Measurements from ENCODE around the gene ZNF618.

Gene ZNF618

GRCh38 chr9:113934167-113934828 is 58.2 kb downstream of the ZNF618 start:
- no peak for DNase-seq (ENCODE audit: low read depth, low spot score)

GRCh38 chr9:113934829-113935676 is 58.9 kb downstream of the ZNF618 start:
- DNase-seq (ENCODE audit: low read depth, low spot score), result no peak

GRCh38 chr9:113935677-113936380 is 59.7 kb downstream of the ZNF618 start:
- DNase-seq (ENCODE audit: low read depth, low spot score), result no peak

GRCh38 chr9:113940077-113940476 is 64.0 kb downstream of the ZNF618 start:
- no peak for DNase-seq (ENCODE audit: low read depth, low spot score)

DNA sequence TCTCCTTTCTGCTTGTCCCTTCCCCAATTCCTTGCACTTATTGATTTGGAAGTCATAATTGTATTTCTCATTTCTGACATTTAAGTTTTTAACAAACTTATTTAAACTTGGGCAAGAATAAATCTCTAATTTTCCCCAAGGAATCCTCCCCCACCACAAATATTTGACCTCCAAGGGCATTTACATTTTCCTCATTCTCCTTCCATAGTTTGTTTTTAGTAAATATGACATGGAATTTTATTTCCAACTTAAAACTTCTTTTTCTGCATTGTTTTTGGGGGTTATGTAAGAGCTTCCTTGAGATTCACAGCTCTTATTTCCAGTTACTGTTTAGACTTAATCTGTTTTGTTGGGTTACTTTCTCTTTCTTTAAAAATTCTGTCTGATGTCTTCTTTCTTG is 64.9 kb downstream of the ZNF618 start:
- no peak for DNase-seq (ENCODE audit: low read depth, low spot score)

DNA sequence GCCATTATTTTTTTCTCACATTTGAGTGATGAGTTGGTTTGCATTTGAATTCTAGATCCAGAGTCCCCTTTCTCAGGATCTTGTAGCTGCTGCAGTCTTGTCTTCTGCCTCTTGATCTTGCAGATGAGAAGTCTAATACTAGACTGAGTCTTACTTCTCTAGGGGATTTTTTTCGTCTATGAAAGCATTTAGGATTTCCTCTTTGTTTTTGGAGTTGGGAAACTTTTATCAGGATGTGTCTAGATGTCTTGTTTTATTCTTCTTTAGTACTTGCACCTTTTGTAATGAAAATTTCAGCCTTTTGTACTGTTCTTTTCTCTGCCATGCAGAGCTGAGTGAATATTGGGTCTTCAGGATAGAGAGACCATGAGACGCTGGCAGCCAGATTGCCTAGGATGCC is 65.4 kb downstream of the ZNF618 start:
- DNase-seq (ENCODE audit: low read depth, low spot score), result no peak

- DNase-seq (ENCODE audit: low read depth, low spot score), result no peak
Measured at GRCh38 chr9:113943112-113944009, 67.3 kb downstream of the ZNF618 start.

DNA sequence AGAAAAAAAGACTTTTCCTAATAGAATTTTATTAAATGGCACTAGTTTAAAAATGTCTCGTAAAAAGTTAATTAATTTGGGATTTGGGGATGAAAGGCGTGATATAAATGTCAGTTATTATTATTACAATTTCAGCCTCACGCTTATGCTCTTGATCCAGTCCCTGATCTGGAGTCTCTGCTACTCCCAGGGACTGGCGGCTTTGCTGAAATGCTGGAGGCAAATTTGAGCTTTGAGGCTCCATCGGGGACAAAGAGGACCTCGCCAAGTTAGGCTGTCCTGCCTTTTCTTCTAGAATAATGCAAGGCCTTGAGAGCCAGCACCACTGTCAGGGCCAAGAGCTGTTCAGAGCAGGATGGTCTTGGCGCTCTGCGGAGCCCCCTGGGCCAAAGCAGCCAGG is 69.7 kb downstream of the ZNF618 start:
- DNase-seq (ENCODE audit: low read depth, low spot score), result no peak

GRCh38 chr9:113946496-113947115 is 70.5 kb downstream of the ZNF618 start:
- DNase-seq (ENCODE audit: low read depth, low spot score), result no peak

DNA sequence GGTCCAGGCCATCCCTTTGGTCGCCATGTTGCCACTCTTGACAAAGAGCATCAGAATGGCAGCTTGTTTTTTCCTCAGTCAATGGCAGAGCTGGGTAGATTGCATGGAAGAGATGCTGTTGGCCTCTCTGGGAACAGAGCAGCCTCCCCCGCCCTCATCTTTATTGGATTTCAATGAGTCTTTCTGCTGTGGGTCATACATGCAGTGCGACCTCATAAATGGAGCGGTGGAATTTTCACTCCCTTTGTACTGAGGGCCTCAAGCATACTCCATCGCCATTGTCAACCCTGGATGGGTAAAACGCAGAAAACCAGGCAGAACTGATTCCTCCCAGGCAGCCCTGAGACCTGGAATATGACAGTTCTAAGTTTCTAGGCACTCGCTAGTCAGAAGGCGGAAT is 71.8 kb downstream of the ZNF618 start:
- no peak for DNase-seq (ENCODE audit: low read depth, low spot score)

GRCh38 chr9:113948891-113949570 is 72.9 kb downstream of the ZNF618 start:
- no peak for DNase-seq (ENCODE audit: low read depth, low spot score)

DNA sequence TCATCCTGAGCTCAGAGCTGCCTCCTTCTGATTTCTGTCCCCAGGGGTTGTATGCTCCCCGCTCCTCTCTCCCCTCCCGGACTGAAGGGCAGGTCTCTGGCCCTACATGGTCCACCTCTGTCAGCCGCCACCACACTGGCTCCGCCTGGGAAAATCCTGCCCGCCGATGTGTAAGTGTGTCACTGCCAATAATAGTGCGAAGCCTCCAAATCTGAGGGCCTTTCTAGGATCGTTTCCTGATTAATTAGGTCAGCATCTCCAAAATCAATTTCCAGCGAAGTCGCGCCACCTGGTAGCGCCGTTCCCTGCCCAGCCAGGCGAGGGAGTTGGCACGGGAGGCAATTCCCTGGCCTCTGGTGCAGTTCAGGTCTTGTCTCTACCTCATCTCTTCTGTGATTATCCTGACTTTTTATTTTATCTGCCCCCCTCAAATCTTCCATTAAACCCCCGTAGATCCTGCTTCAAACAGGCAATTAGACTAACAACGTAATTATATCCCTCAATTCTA is 73.5 kb downstream of the ZNF618 start:
- DNase-seq (ENCODE audit: low read depth, low spot score), result no peak

DNA sequence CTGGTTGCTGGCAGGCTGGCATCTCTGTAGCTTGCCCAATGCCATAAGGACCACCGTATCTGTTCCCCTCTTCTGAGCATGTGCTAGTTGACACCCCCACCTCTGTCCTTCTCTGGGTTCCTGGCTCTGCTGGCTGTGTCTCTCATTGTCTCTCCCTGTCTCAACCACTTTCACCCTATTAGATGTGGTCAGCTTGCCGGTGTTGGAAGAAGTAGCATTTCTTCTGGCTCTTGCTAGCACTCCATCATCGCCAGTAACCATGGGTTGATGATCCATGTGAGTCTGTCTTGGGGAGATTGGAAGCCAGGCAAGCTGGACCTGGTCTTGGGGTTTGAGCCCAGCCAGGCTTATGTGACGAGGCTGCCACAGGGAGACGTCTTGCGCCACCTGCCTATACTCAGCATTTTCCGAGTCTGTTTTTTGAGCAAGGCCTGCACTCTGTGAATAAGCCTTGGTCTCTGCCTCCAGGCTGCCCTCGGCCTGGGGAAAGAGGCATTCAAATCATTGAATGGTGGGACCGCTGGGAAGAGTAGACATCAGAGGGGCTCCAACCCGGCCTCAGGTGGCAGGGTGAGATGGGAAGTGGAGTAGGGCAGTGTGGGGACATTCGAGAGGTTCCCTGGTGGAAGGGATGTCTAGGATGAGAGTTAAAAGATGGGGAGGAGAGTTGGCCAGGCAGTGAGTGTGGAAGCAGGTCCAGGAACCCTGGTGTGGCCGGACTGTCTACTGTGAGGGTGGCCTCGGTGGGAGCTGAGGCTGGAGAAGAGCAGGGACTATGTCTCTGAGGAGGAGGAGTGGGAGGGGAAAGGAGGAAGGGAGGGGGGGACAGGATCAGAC is 74.3 kb downstream of the ZNF618 start:
- DNase-seq (ENCODE audit: low read depth, low spot score), result no peak

DNA sequence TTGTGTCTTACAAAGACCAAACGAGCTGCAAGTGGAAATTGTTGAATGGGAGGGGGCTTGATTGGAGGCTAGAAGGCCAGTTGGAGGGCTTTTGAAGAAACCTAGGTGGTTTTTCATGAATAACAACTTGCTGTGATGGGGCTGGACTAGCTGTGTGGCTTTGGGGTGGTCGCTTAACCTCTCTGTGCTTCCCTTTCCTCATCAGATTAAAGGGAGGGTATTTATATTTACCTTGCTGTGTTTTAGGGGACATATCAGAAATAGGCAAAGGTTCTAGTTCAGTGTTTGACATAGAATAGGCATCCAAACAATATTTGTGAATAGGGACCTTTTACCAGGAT is 74.9 kb downstream of the ZNF618 start:
- DNase-seq (ENCODE audit: low read depth, low spot score), result no peak

DNA sequence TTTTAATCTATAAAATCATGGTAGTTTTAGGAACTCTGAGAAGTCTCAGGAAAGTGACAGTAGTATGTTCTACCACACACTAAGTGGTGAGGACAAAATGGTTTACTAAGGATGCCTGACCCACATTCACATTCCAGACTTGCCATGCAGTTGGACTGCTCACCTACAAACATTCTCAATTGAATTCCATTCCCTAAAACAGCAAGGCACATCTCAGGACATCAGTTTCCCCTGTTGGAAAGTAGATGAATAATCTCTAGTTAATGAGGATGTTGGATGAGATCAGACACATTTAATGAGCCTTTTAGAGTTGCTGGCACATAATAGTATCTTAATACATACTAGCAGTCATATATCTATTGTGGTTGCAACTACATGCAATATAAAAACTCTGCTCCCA is 76.6 kb downstream of the ZNF618 start:
- no peak for DNase-seq (ENCODE audit: low read depth, low spot score)

DNA sequence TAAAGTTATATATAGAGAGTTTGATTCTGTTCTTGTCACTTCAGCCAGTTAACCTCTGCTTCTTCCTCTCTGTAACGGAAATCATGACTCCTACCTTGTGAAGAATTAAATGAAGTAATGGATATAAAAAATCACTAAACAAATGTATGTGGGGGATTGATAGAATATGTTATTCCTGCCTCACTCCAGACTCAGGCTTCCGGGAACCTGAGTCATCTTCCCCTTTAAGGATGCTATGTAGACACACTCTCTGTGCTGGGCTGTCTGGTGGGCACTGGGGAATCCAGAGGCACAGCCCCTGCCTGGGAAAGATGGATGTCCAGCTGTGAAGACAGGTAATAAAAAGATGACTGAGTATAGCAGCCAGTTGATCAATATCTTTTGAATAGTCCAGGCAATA is 77.4 kb downstream of the ZNF618 start:
- no peak for DNase-seq (ENCODE audit: low read depth, low spot score)

- no peak for DNase-seq (ENCODE audit: low read depth, low spot score)
Measured at GRCh38 chr9:113954591-113954990, 78.5 kb downstream of the ZNF618 start.

- DNase-seq (ENCODE audit: low read depth, low spot score), result peak; percentile 69
Measured at GRCh38 chr9:113955076-113955752, 79.1 kb downstream of the ZNF618 start.

GRCh38 chr9:113956901-113957300 is 80.8 kb downstream of the ZNF618 start:
- no peak for DNase-seq (ENCODE audit: low read depth, low spot score)
